HEK293 (cell line): ENCODE results near the gene HIF1AN.

Experiments used
- CTCF ChIA-PET: fragments of 350-600 bp; formaldehyde crosslinking; extraction: SDS; loops from one replicate; lab custom pipeline; 2021; ENCODE audit warnings: antibody characterized with exemption; lab: Yijun Ruan, JAX
- POLR2A ChIA-PET: fragments of 300-600 bp; formaldehyde crosslinking; extraction: SDS; loops from one replicate; lab custom pipeline; 2020; ENCODE audit warnings: antibody characterized with exemption, inconsistent platforms; lab: Yijun Ruan, JAX
- H3K27ac ChIP-seq: fragments of 200-500 bp; sonication (Bioruptor generic); 2 replicates; pipeline ENCODE4 v1.5.1; 2014; ENCODE audit warnings: low read depth, low read length, control low read depth, inconsistent platforms; ENCODE audit errors: extremely low read depth
- H3K36me3 ChIP-seq, 2 experiments: fragments of 200-500 bp in 1 of 2; sonication (Bioruptor generic) in 1 of 2; 1 replicate in 1 of 2; 2 replicates in 1 of 2; pipeline ENCODE4 v1.5.1; 2014 to 2017; ENCODE audit warnings: inconsistent platforms in 2 of 2, low read length in 2 of 2; ENCODE audit not compliant: control insufficient read depth in 2 of 2, insufficient read depth in 1 of 2
- H3K4me1 ChIP-seq: fragments of 200-500 bp; sonication (Bioruptor generic); 2 replicates; pipeline ENCODE4 v1.5.1; 2014; ENCODE audit warnings: mild to moderate bottlenecking, low read length, inconsistent platforms; ENCODE audit not compliant: control insufficient read depth, insufficient read depth
- H3K4me3 ChIP-seq: 2 replicates; pipeline ENCODE4 v1.5.1; 2011; ENCODE audit warnings: low read depth, mild to moderate bottlenecking, control low read depth, low read length, moderate library complexity
- H3K9me3 ChIP-seq: fragments of 200-500 bp; sonication (Bioruptor generic); 2 replicates; pipeline ENCODE4 v1.5.1; 2014; ENCODE audit warnings: low read depth, low read length, inconsistent platforms; ENCODE audit not compliant: control insufficient read depth, insufficient read depth
- FEZF1 ChIP-seq: fragments of 450-650 bp; formaldehyde crosslinking; IDR thresholded peaks from 2 replicates; pipeline ENCODE4 v1.5.1; 2016; ENCODE audit warnings: missing biosample characterization, missing genetic modification characterization
- IKZF3 ChIP-seq: fragments of 450-650 bp; IDR thresholded peaks from 2 replicates; pipeline ENCODE4 v1.5.0; 2018; ENCODE audit warnings: missing biosample characterization, mild to moderate bottlenecking, missing genetic modification characterization, moderate library complexity
- KLF7 ChIP-seq: fragments of 450-650 bp; formaldehyde crosslinking; IDR thresholded peaks from 2 replicates; pipeline ENCODE4 v1.5.1; 2016; ENCODE audit warnings: missing biosample characterization, missing genetic modification characterization, borderline replicate concordance
- PRDM1 ChIP-seq: fragments of 450-650 bp; formaldehyde crosslinking; IDR thresholded peaks from 2 replicates; pipeline ENCODE4; 2016; ENCODE audit warnings: missing biosample characterization, missing genetic modification characterization
- SALL2 ChIP-seq: fragments of 450-650 bp; formaldehyde crosslinking; IDR thresholded peaks from 2 replicates; pipeline ENCODE4 v1.5.0; 2017; ENCODE audit warnings: missing biosample characterization, mild to moderate bottlenecking, missing genetic modification characterization, borderline replicate concordance
- ZFP3 ChIP-seq: fragments of 450-650 bp; formaldehyde crosslinking; IDR thresholded peaks from 2 replicates; pipeline ENCODE4 v1.5.1; 2016; ENCODE audit warnings: low read depth, missing biosample characterization, missing genetic modification characterization
- ZNF23 ChIP-seq: fragments of 450-650 bp; formaldehyde crosslinking; IDR thresholded peaks from 2 replicates; pipeline ENCODE4 v1.5.1; 2016; ENCODE audit warnings: missing biosample characterization, missing genetic modification characterization, borderline replicate concordance
- ZNF302 ChIP-seq: fragments of 450-650 bp; formaldehyde crosslinking; IDR thresholded peaks from 2 replicates; pipeline ENCODE4 v1.5.1; 2016; ENCODE audit warnings: missing biosample characterization, missing genetic modification characterization, low read depth
- ZNF324 ChIP-seq: fragments of 450-650 bp; formaldehyde crosslinking; IDR thresholded peaks from 2 replicates; pipeline ENCODE4 v1.5.1; 2016; ENCODE audit warnings: missing biosample characterization, missing genetic modification characterization
- ZNF416 ChIP-seq: fragments of 450-650 bp; formaldehyde crosslinking; IDR thresholded peaks from 2 replicates; pipeline ENCODE4 v1.5.1; 2016; ENCODE audit warnings: missing biosample characterization, missing genetic modification characterization
- ZNF626 ChIP-seq: fragments of 450-650 bp; sonication (Bioruptor Pico); formaldehyde crosslinking; IDR thresholded peaks from 2 replicates; pipeline ENCODE4 v1.5.1; 2018; ENCODE audit warnings: missing biosample characterization, missing genetic modification characterization, inconsistent platforms
- ZNF76 ChIP-seq: fragments of 450-650 bp; formaldehyde crosslinking; IDR thresholded peaks from 2 replicates; pipeline ENCODE4; 2016; ENCODE audit warnings: low read depth, missing biosample characterization, missing genetic modification characterization, borderline replicate concordance
- ZNF777 ChIP-seq: fragments of 450-650 bp; formaldehyde crosslinking; IDR thresholded peaks from 2 replicates; pipeline ENCODE4 v1.5.1; 2017; ENCODE audit warnings: missing biosample characterization, missing genetic modification characterization, borderline replicate concordance
- ZSCAN30 ChIP-seq: fragments of 450-650 bp; IDR thresholded peaks from 2 replicates; pipeline ENCODE4 v1.5.1; 2018; ENCODE audit warnings: missing biosample characterization, mild to moderate bottlenecking, missing genetic modification characterization, moderate library complexity
- TF ChIP-seq, protein P1 (sequence below): fragments of 450-650 bp; formaldehyde crosslinking; IDR thresholded peaks from 2 replicates; pipeline ENCODE4 v1.5.1; 2017; ENCODE audit warnings: missing biosample characterization, missing genetic modification characterization
- TF ChIP-seq, protein P2 (sequence below): sonication (generic); formaldehyde crosslinking; IDR thresholded peaks from 2 replicates; pipeline ENCODE4 v1.8.1; 2022; ENCODE audit warnings: mild to moderate bottlenecking, moderate library complexity, missing genetic modification reagents
- TF ChIP-seq, protein P3 (sequence below): fragments of 450-650 bp; formaldehyde crosslinking; IDR thresholded peaks from 2 replicates; pipeline ENCODE4 v1.5.1; 2016; ENCODE audit warnings: missing biosample characterization, missing genetic modification characterization
- TF ChIP-seq, protein P4 (sequence below): fragments of 450-650 bp; formaldehyde crosslinking; IDR thresholded peaks from 2 replicates; pipeline ENCODE4 v1.5.1; 2016; ENCODE audit warnings: missing biosample characterization, missing genetic modification characterization, low read depth
- TF ChIP-seq, protein P5 (sequence below): fragments of 450-650 bp; formaldehyde crosslinking; IDR thresholded peaks from 2 replicates; pipeline ENCODE4 v1.5.1; 2016; ENCODE audit warnings: missing biosample characterization, missing genetic modification characterization
- TF ChIP-seq, protein P6 (sequence below): fragments of 450-650 bp; IDR thresholded peaks from 2 replicates; pipeline ENCODE4 v1.5.1; 2018; ENCODE audit warnings: missing biosample characterization, missing genetic modification characterization

Gene HIF1AN

DNA sequence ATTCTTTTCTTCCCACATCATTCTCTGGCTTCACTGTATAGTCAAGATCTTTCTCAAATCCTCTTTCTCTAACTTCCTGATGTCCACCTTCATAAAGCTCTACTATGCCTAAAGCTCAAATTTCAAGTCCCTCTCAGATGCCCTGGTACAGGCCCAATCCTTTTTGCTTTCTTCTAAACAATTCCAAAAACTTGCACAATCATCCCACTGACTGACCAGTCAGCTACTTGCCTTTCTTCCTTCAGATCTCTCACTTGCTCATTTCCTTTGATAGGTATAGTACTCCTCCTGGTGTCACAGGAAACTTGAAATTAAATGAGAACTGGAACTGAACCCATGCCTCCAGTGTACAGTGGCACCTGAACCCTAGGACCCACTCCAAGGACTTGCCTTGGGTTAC lies 34.3 kb upstream of the HIF1AN start:
- Histone ChIP-seq H3K4me1 (no peaks in the 10 kb centered on the region), H3K27ac (no peak overlapping the region), H3K4me3 (no peak overlapping the region), H3K9me3 (no peaks in the 10 kb centered on the region), H3K36me3 (peaks cover 0 to 86% of the 10 kb centered on the region in 2 experiments)
- ChIA-PET CTCF (interaction anchor here (0.7 to 3.3 kb wide), 4 partner anchors 17 to 89 kb away, joined by 3 to 16 read pairs (median 7); no protein-coding TSS in a partner anchor), POLR2A (no interaction called here)
- no peak for TF ChIP-seq KLF7
- TF ChIP-seq ZNF302, result no peak
- no peak for TF ChIP-seq SALL2 (tag by site-specific recombination)
- TF ChIP-seq ZNF23 (tag by site-specific recombination), result no peak
- TF ChIP-seq ZNF626, result no peak
- TF ChIP-seq, protein P1, sequence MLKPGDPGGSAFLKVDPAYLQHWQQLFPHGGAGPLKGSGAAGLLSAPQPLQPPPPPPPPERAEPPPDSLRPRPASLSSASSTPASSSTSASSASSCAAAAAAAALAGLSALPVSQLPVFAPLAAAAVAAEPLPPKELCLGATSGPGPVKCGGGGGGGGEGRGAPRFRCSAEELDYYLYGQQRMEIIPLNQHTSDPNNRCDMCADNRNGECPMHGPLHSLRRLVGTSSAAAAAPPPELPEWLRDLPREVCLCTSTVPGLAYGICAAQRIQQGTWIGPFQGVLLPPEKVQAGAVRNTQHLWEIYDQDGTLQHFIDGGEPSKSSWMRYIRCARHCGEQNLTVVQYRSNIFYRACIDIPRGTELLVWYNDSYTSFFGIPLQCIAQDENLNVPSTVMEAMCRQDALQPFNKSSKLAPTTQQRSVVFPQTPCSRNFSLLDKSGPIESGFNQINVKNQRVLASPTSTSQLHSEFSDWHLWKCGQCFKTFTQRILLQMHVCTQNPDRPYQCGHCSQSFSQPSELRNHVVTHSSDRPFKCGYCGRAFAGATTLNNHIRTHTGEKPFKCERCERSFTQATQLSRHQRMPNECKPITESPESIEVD (tag by site-specific recombination), result no peak
- TF ChIP-seq, protein P2, sequence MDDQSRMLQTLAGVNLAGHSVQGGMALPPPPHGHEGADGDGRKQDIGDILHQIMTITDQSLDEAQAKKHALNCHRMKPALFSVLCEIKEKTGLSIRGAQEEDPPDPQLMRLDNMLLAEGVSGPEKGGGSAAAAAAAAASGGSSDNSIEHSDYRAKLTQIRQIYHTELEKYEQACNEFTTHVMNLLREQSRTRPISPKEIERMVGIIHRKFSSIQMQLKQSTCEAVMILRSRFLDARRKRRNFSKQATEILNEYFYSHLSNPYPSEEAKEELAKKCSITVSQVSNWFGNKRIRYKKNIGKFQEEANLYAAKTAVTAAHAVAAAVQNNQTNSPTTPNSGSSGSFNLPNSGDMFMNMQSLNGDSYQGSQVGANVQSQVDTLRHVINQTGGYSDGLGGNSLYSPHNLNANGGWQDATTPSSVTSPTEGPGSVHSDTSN (CRISPR knock-in tag), result no peak
- TF ChIP-seq, protein P3, sequence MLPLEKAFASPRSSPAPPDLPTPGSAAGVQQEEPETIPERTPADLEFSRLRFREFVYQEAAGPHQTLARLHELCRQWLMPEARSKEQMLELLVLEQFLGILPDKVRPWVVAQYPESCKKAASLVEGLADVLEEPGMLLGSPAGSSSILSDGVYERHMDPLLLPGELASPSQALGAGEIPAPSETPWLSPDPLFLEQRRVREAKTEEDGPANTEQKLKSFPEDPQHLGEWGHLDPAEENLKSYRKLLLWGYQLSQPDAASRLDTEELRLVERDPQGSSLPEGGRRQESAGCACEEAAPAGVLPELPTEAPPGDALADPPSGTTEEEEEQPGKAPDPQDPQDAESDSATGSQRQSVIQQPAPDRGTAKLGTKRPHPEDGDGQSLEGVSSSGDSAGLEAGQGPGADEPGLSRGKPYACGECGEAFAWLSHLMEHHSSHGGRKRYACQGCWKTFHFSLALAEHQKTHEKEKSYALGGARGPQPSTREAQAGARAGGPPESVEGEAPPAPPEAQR (tag by site-specific recombination), result no peak
- TF ChIP-seq, protein P4, sequence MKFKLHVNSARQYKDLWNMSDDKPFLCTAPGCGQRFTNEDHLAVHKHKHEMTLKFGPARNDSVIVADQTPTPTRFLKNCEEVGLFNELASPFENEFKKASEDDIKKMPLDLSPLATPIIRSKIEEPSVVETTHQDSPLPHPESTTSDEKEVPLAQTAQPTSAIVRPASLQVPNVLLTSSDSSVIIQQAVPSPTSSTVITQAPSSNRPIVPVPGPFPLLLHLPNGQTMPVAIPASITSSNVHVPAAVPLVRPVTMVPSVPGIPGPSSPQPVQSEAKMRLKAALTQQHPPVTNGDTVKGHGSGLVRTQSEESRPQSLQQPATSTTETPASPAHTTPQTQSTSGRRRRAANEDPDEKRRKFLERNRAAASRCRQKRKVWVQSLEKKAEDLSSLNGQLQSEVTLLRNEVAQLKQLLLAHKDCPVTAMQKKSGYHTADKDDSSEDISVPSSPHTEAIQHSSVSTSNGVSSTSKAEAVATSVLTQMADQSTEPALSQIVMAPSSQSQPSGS (tag by site-specific recombination), result no peak
- TF ChIP-seq, protein P5, sequence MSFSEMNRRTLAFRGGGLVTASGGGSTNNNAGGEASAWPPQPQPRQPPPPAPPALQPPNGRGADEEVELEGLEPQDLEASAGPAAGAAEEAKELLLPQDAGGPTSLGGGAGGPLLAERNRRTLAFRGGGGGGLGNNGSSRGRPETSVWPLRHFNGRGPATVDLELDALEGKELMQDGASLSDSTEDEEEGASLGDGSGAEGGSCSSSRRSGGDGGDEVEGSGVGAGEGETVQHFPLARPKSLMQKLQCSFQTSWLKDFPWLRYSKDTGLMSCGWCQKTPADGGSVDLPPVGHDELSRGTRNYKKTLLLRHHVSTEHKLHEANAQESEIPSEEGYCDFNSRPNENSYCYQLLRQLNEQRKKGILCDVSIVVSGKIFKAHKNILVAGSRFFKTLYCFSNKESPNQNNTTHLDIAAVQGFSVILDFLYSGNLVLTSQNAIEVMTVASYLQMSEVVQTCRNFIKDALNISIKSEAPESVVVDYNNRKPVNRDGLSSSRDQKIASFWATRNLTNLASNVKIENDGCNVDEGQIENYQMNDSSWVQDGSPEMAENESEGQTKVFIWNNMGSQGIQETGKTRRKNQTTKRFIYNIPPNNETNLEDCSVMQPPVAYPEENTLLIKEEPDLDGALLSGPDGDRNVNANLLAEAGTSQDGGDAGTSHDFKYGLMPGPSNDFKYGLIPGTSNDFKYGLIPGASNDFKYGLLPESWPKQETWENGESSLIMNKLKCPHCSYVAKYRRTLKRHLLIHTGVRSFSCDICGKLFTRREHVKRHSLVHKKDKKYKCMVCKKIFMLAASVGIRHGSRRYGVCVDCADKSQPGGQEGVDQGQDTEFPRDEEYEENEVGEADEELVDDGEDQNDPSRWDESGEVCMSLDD (tag by site-specific recombination), result no peak
- TF ChIP-seq FEZF1 (tag by site-specific recombination), result no peak
- TF ChIP-seq, protein P6, sequence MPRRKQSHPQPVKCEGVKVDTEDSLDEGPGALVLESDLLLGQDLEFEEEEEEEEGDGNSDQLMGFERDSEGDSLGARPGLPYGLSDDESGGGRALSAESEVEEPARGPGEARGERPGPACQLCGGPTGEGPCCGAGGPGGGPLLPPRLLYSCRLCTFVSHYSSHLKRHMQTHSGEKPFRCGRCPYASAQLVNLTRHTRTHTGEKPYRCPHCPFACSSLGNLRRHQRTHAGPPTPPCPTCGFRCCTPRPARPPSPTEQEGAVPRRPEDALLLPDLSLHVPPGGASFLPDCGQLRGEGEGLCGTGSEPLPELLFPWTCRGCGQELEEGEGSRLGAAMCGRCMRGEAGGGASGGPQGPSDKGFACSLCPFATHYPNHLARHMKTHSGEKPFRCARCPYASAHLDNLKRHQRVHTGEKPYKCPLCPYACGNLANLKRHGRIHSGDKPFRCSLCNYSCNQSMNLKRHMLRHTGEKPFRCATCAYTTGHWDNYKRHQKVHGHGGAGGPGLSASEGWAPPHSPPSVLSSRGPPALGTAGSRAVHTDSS, result no peak
- TF ChIP-seq ZNF416 (tag by site-specific recombination), result no peak
- no peak for TF ChIP-seq PRDM1
- TF ChIP-seq ZNF76, result no peak
- no peak for TF ChIP-seq ZFP3 (tag by site-specific recombination)
- no peak for TF ChIP-seq ZNF324
- TF ChIP-seq IKZF3 (tag by site-specific recombination), result no peak
- TF ChIP-seq ZSCAN30 (tag by site-specific recombination), result no peak
- no peak for TF ChIP-seq ZNF777 (tag by site-specific recombination)
